ENCODE results near the gene FCHSD2.
"Not testable (repeated sequence)": the region's sequence is repeated elsewhere in the genome, so short reads cannot be mapped to it uniquely, and the experiment has no call there.

The FCHSD2 gene

GRCh38 chr11:72860592-72860991 lies 281.5 kb downstream of the FCHSD2 start:
- no peak for DNase-seq

DNA sequence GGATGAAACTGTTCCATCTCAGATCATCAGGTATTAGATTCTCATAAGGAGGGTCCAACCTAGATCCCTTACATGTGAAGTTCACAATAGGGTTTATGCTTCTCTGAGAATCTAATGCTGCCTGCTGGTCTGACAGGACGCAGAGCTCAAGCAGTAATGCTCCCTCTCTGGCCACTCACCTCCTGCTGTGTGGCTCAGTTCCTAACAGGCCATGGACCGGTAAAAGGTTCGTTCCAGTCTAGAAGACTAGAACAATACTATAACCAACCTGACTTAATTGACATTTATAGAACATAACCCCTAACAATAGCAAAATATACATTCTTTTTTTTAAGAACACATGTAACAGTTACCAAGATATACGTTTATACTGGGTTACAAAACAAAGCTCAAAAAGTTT lies 282.1 kb downstream of the FCHSD2 start:
- DNase-seq = no peak

DNA sequence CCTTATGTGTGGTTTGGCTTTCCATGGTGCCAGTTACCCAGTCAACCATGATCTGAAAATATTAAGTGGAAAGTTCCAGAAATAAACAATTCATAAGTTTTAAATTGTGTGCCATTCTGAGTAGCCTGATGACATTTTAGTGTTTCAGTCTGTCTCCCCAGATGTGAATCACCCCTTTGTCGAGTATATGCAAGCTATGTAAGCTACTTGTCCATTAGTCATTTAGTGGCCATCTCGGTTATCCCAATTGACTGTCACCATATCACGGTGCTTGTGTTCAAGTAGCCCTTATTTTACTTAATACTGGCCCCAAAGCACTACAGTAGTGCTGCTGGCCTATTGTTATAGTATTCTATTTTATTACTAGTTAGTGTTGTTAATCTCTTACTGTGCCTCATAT lies 283.0 kb downstream of the FCHSD2 start:
- no peak for DNase-seq

- DNase-seq = not testable (repeated sequence)
Observed at GRCh38 chr11:72858267-72858666, 283.9 kb downstream of the FCHSD2 start.

DNA sequence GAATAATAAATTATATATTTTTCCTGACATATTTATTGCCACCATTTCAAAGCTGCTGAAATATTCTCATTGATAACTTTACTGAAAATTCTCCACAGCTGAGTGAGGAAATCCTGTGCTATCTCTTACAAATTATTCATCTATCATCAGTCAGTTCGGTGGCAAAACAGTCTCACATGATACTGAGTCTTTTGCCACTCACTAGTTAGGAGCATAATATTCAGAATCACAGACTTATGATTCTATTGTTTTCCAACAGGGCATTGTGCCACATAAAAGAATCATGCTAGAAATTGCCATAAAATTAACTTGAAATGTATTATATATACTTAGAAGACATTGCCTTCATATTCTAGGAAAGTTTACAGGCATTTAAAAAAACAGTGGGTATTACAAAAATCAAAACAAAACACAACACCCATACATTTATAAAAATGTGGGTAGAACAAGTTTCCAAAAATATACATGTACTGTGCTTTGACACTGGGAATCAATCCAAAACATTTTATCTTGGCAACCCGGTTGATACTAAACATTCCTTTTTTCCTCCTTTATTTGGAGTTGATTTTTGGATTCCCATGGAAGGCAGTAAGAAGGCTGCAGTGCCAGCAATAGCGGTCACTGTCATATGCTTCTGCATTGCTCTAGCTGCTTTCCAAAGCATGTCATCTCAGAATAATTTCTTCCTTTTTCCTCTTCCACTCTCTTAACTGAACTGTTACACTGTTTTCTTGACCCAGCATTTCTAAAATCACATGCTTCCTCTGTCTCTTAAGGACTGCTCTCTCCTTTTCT lies 285.4 kb downstream of the FCHSD2 start:
- DNase-seq = no peak

DNA sequence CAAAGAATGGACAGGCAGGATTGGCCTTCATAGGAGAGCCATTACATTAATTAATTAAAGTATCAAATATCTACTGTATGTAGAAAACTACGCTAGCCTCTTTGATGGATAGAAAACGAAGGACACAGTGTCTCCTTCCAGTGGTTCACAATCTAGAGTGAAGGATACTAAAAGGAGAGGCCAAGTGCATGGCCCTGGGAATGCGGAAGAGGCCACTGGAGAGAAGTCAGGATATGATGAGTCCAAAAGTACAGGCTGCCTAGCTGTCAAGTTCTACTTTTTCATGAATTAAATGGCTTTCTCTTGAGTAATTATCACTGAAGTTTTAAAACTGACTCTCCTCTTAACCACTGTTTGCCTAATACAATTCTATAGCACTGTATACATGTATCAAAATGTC lies 286.1 kb downstream of the FCHSD2 start:
- no peak for DNase-seq

GRCh38 chr11:72851726-72852125 lies 290.4 kb downstream of the FCHSD2 start:
- no peak for DNase-seq

- DNase-seq = no peak
Observed at GRCh38 chr11:72850832-72851231, 291.3 kb downstream of the FCHSD2 start.

DNA sequence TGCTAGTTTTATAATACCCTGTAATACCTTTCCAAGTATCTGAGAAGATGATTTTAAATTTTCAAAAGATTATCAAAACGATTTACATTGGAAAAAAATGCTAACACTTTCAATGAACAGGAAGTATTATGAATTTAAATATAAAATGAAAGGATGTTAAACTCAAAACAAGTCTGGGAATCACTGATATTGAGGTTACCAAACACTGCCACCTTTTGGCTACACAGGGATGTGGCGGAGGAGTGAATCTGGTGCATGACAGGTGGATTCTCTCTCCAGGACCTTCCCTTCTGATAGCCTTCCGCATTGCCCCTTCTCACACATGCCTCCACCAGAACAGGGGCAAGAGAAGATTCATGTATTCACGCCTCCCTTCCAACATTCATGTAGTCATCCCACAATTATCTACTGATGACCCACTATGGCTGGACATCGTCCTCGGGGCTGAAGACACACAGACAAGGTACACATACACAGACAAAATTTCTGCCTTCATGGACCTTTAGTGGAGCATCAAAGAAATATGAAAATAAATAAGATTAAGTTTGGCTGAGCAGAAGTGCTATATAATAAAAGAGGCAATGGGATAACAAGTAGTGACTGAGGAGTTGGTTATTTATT lies 293.2 kb downstream of the FCHSD2 start:
- DNase-seq = peak; percentile 60

DNA sequence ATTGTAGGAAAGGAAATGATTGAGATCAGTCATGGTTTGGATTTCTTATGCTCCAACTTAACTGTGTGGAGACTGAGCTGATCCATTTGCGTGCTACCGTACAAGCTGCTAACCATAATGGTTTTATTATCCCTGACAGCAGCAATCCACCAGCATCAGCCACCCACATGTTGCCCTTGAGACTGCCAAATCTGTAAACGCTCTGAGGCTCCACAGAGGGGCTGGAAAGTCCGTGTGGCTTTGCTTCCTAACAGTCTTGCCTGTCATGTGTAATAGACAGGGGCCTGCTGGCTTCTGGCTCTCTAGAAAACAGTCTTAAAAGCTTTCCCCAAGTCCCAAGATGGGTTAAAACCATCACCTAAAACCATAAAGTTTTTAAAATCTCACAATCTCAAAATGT lies 297.8 kb downstream of the FCHSD2 start:
- no peak for DNase-seq

DNA sequence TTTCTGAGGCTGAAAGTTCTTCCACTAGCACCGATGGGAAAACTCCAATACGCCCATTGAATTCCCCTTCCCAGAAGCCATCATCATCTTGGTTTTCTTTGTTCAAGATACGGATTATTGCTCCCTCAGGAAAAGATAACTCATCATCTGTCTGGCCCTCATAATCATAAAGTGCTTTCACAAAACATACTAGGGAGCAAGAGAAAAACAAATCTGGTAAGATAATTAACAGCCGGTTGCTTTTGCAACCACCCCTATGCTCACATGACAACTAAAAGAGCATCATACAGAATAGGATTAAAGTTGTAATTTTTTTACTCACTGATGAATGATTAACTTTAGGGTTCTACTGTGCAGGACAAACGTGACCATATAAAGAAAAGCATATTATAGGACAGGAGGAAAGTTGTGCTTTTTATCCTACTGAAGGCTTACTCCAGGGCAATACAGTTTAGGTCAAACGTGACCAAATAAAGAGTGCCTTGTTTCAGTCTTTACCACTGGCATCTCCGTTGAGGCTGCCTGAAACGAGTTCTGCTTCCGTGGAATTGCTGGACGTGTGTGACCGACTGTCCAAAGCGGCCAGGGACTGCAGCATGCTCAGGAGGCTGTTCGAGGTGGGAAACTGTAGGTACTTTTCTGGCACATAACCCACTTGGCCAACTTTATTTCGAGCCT lies 299.3 kb downstream of the FCHSD2 start:
- DNase-seq = no peak

GRCh38 chr11:72842126-72842525 lies 300.0 kb downstream of the FCHSD2 start:
- DNase-seq = no peak

GRCh38 chr11:72841397-72841796 lies 300.7 kb downstream of the FCHSD2 start:
- no peak for DNase-seq

DNA sequence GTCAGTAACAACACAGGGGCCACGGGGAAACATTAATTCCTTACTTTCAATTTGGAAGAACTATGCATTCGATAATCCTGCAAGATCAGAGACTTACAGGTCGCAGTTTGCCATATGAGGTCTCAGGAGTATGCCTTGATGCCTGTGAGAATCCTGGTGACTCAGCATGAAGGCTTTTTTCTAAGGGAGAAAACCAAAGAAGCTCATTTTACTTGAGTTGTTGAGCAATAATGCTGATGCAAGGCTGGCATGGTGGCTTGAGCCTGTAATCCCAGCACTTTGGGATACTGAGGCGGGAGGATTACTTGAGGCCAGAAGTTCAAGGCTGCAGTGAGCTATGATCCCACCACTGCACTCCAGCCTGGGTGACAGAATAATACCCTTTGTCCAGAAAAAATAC lies 301.3 kb downstream of the FCHSD2 start:
- DNase-seq = no peak

DNA sequence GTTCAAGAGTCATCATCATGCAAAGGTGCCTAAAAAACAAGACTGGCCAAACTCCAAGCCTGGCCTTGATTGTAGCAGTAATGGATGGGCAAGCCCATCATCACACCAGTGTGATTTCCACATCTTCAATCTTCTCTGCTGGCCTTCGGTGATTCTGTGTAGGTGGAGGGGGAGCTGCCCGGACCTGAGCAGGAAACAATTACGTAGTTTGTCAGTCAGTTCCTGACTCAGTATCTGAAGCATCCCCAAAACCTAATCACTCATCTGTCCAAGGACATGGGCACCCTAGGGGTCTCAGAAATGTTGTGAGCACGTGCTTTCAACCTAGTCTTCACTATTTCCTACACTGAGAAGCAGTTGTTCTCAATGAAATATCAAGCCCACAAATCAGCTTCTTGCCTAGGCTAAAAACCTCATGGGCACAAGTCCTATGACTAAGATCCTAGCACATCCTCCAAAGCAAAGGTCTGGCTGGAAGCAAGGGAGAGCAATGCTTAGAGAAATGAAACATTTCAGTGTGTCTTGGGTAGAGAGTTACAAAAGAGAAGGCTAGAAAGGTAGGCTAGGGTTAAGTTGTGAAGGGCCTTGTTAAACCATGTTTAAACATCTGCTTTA lies 303.3 kb downstream of the FCHSD2 start:
- no peak for DNase-seq

DNA sequence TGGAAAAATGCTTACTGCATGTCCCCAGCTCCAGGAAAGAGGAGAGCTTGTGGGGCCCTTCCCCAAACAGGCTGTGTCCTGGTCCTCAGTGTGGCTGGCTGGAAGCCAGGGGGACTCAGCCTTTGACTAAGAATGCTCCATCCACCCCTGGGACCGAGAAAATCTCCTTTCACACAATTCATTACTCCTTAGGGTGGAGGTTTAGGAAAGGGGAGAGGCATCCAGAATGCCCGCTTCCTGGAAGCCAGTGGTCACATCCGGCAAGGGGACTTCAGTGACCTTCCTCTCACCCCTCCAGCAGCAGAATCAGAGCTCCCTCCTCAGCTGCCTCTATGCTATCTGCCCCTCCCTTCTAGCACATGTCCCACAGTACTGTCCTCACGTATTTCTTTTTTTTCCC lies 306.0 kb downstream of the FCHSD2 start:
- no peak for DNase-seq

GRCh38 chr11:72834905-72835304 lies 307.2 kb downstream of the FCHSD2 start:
- DNase-seq = no peak

GRCh38 chr11:72833811-72834493 lies 308.2 kb downstream of the FCHSD2 start:
- no peak for DNase-seq

GRCh38 chr11:72833083-72833733 lies 308.9 kb downstream of the FCHSD2 start:
- no peak for DNase-seq

DNA sequence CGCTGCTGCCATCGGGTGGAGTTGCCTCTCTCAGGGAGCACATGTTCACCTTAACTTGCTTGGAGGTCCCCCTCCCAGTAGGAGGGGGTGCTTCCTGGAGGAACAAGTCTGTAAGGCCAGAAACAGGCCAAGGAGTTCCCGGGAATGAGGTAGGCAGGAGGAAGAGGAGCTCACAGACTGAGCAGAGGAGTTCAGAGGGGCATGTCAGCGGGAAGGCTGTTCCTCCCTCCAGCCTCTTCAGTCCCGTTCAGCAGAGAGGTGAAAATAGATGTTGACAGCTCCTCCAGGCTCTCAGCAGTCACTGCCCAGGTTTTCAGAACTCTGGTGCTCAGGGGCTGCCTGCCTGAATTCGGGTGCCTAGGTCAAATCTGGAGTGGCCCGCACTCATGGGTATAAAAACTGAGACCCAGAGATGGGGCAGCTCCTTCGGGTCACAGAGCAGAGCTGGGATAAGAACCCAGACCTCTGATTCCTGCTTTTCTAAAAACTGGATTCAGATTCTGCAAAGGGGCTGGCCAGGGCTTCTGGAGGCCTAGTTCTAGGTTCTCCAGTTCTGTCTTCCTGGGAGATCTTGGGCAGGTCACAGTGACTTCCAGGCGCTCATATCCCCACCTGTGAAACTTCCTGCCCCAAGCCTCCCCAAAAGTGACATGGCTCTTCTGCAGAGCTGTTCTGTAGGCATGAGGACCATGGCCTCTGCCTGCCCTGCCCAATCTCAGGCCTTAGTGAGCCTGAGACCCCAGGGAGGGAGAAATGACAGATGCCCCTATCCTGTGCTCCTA lies 309.6 kb downstream of the FCHSD2 start:
- DNase-seq = no peak

GRCh38 chr11:72831521-72832300 lies 310.4 kb downstream of the FCHSD2 start:
- DNase-seq = peak; percentile 59
